ENCODE results near the gene MEGF6.

The MEGF6 gene

DNA sequence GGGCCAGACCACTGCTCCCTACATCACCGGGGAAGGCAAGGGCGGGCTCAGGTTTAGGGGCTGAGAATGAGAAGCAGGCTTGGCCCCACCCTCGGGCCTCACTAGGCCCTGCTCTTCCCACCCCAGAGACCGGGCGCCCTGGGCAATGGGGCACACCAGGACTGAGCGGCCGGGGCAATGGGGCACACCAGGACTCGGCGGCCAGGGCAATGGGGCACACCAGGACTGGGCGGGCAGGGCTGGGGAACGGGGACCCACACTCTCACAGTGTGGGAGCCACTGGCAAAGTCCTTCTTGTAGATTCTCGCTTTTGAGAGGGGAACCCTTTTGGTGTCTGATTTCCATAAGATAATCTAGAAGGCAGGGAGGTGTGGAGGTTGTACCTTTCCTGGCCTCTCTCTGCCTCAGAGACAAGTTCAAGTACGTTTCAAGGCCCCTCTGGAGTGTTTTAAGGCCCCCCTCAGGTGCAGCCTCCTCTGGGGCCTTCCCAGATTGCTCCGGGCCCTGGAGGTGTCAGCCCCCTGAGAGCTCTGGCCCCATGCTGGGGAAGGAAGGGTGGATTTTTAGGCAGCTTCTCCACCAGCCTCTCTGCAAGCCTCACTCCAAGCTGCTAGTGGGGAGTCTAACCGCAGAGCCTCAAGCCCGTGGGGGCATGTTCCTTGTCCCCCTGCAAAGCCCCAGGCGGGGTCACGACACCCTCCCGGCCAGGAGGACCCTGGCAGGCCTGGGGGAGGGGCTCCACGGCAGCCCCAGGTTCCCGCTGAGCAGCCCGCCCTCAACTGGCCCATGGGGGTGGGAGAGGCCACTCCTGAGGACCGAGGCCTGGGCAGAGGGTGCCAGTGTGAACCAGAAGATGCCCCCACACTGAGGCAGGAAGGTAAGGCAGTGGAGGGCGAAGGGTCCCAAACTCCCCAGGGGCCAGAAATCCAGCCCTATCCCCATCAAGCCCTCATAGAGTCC, 90.6 kb downstream of the MEGF6 start:
- no peak for DNase-seq (ENCODE audit: low read depth, low spot score)

DNA sequence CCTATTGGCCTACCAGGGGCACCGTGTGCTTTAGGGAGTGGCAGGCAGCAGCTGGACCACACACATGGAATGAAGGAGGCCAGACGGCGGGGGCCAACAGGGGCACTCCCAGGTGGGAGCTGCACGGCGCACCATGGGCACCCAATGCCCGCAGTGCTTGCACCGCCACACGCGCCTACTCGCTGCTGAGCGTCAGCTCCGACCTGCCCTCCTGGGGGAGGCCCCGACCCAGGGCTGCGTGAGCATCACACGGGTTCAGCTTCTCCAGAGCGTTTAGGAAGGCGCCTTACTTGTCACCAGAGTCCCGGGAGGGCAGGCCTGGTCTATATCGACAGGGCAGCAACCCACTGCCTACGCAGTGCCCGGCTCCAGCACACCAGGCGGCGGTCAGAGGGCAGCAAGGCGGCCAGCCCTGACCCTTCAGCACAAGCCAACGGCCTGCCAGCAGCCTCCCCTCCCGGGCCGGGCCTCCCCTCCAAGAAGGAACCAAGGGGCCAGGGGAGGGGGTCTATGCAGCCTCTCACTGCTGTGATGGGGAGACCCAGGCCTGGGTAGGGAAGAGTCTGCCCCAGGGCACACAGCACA, 91.9 kb downstream of the MEGF6 start:
- no peak for DNase-seq (ENCODE audit: low read depth, low spot score)

DNA sequence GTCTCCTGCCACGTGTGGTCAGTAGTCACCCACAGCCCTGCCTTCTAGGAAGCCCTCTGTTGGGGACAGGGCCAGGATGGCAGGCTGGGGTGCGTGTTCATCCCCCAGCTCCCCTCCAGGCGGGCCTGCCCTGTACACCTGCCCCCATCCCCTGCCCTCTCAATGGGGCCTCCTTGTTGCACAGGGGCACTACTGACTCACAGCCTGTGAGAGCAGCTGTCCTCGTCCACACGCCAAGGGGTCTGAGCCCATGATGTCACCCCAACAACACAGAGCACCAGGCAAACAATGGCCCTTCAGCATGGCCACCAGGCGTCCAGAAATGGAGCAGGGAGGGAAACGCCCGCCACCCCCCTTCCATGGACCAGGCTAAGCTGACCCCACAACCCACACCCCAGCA, 92.6 kb downstream of the MEGF6 start:
- DNase-seq (ENCODE audit: low read depth, low spot score) = no peak

DNA sequence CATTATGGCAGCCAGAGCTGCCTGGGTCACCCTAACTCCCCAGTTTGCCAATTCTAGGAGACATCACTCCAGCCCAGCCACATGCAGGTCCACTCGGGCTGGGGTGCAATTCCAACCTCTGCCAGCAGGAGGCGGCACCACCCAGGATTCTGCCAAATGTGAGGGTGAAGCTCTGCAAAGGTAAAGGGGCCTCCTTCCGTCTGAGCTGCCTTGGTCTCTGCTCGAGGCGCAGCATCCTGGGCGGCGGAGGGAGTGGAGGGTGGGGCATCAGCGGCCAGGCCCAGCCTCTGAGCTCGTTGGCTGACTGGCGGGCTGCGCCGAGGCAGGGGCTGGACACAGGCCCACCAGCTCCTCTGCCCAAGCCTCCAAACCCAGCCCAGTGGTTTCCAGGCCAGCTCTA, 93.1 kb downstream of the MEGF6 start:
- DNase-seq (ENCODE audit: low read depth, low spot score) = peak; percentile 80

DNA sequence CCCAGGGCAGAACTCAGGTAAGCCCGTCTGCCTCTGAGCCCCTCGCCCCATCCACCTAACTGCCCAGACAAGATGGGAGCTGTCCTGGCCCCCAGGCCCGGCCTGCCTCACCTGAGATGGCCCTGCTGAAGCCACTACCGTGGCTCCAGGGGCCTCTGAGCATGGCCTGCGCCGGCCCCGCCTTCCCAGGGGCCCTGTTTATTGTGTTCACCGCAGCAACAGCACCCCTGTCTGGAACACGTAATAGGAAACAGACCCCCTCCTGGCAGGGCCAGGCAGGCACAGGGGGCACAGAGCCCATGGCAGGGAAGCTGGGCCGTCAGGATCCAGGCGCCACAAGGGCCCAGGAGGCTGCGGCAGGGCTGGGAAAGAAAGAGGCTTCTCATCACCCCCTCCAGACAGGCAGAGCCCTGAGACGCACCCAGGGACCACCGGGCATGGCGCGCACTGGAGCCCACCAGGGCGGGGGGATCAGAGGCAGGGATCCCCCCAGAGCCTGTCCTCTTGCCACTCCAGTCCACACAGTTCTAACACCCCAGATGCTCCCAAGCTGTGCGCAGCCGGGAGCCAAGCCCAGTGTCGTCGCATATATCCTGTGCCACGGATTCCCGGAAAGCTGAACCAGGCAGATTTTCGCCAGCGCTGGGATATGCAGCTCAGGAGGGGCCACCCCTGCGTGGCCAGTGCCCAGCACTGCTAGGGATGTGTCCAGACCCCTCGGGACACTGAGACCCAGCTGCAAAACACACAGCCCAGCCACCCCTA, 94.2 kb downstream of the MEGF6 start:
- no peak for DNase-seq (ENCODE audit: low read depth, low spot score)

DNA sequence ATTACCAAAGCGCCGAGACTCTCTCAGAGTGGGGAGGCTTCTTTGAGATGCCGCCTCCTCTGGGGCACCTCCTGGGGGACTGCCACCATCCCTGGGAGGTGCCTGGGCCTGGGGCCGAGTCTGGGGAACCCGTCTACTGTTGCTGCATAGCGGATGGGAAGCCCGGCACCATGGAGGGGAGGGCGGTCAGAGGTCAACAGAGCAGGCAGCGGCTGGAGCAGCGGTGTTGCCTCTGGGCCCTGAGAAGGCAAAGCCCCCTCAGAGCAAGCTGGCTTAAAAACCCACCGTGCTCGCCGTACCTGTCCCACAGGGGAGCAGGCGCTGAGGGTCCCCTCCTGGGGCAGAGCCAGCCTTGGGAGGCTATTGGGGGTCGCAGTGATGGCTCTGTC, 94.8 kb downstream of the MEGF6 start:
- DNase-seq (ENCODE audit: low read depth, low spot score) = no peak

DNA sequence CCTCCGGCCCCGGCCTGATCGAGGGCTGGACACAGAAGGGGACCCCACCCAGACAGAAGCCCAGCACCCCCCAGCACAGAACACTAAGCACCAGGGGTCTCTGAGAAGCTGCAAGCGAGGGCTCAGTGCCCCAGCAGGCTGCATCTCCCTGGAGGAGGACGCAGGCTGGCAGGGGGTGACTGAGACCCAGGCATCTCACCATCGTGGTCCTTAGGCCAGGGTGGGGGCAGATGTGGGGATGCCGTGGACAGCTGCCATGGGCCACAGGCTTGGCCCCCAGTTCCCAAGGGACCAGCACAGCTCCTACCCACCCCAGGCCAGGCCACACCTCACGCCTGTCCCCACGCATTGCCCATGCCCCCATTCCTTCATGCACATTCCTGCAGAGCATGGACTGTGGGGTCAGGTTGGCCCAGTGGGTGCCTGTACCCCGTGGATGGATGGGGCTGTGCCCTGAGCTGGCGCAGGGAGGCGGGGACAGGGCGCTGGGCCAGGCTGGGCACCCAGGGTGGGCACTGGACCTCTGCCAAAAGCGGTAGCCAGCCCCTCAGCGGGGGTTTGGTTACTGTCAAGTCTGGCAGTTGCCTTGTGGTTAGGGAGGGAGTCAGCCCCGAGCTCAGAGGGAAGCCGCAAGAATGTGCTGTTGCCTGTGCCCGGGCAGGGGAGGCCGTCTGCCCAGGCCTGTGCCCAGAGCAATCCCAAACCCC, 95.4 kb downstream of the MEGF6 start:
- no peak for DNase-seq (ENCODE audit: low read depth, low spot score)

DNA sequence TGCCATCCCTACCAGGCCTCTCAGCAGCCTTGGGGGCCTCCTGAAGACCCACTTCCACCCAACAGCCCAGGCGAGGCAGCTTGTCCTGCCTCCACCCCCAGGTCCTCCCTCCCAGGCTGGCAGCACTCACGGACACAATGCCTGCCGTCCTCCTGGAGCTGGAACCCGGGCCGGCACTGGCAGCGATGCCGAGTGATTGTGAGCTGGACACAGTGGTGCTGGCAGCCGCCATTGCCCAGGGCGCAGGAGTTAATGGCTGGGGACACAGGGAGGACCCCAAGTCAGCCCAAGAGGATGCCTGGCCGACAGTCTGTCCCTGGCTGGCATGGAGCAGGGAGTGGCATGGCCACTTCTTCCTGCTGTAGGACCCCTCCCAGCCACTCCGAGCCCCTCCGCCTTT, 96.0 kb downstream of the MEGF6 start:
- no peak for DNase-seq (ENCODE audit: low read depth, low spot score)

DNA sequence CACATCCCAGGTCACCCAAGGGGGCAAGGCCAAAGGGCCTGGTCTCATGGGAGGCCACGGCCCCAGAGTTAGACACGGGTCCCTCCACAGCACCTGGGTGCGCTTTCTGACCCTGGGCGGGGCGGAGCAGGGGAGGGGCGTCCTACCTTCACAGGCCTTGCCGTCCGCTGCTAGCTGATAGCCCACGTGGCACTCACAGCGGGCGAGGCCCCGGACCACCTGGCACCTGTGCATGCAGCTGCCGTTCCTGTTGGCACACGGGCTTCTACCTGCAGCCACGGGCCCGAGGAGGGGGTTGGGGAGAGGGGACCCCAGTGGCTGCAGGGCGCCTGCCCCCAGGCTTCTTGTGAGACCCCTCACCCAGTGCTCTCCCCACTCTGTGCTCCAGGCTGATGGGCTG, 96.9 kb downstream of the MEGF6 start:
- DNase-seq (ENCODE audit: low read depth, low spot score) = no peak

DNA sequence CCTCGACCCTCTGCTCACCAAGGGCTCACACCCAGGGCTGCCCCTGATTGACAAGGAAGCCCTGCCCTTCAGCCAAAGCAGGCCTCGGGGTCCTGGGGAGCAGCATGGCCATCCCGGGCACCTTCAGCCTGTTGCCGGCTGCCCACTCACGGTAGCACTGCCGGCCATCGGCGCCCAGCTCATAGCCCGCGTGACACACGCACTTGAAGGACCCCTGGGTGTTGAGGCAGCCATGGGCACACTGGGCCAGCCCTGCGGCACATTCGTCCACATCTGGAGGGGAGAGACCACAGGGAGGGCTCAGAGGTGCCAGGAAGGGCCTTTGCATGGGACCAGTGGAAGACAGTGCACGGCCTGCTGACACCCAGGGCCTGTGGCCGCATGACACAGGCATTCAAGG, 99.5 kb downstream of the MEGF6 start:
- DNase-seq (ENCODE audit: low read depth, low spot score) = no peak

DNA sequence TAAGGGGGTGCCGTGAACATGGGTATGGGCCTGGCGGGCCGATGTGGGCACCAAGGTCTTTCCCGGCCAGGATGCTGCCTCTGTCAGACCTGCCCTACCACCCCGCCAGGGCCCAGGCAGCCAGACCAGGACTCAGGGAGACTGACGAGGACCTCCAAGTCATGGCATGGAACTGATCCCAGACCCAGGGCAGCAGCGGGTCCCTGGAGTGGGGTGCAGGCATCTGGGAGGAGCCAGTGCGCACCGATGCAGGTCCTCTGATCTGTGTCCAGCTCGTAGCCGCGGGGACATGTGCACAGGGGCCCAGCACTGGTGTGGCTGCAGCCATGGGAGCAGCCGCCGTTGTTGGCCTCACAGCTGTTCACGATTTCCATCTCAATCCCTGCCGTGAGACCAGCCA, 100.0 kb downstream of the MEGF6 start:
- DNase-seq (ENCODE audit: low read depth, low spot score) = no peak

DNA sequence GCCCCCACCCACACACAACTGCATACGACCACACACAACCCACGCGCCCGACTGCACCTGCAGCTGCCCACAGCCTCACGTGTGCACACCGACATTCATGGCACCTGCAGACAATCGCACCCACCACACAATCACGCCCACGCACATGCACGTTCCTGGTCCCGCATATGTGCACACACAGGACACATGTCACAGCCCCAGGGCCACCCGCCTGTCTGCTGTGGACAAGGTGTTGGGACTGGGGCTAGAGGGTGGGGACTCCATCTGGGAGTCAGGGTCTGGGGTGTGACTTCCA, 100.4 kb downstream of the MEGF6 start:
- DNase-seq (ENCODE audit: low read depth, low spot score) = no peak

DNA sequence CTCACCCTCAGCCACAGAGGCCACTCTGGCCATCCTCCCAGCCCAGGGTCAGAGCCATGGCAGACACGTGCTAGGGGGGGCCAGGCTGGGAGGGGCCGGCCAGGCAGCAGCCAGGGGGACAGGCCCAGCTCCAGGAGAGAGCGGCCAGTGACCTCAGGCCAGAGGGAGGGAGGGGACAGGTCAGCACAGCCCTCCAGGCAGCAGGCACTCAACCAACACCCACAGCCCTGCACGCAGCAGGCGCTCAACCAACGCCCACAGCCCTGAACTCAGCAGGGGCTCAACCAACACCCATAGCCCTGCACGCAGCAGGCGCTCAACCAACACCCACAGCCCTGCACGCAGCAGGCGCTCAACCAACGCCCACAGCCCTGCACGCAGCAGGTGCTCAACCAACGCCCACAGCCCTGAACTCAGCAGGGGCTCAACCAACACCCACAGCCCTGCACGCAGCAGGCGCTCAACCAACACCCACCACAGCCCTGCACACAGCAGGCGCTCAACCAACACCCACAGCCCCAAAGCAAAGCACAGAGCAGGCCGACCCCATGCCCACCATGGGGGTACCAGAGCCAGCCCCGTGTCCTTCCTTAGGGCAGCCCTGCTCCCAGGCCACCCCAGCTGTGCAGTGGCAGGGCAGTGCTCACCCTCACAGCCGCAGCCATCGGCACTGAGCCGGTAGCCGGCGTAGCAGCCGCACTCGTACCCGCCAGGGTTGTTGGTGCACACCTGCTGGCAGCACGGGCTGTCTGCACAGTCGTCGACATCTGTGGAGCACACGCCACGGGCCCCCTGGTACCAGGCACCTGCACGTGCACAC, 101.0 kb downstream of the MEGF6 start:
- DNase-seq (ENCODE audit: low read depth, low spot score) = no peak

DNA sequence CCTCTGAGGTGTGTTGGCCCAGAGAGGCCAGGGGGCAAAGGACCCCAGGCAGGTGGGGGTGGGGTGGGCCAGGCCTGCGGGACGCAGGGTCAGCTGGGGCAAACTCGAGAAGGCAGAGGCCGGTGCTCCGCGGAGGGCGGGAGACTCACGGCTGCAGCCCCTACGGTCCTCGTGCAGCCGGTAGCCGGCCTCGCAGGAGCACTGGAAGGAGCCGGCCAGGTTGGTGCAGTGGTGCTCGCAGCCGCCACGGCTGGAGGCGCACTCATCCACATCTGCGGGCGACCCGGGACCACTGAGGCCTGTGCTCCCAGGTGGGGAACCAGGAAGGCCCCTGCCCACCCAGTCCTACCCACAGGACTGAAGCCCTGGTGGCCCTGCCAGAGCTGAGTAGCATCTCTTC, 101.6 kb downstream of the MEGF6 start:
- no peak for DNase-seq (ENCODE audit: low read depth, low spot score)

DNA sequence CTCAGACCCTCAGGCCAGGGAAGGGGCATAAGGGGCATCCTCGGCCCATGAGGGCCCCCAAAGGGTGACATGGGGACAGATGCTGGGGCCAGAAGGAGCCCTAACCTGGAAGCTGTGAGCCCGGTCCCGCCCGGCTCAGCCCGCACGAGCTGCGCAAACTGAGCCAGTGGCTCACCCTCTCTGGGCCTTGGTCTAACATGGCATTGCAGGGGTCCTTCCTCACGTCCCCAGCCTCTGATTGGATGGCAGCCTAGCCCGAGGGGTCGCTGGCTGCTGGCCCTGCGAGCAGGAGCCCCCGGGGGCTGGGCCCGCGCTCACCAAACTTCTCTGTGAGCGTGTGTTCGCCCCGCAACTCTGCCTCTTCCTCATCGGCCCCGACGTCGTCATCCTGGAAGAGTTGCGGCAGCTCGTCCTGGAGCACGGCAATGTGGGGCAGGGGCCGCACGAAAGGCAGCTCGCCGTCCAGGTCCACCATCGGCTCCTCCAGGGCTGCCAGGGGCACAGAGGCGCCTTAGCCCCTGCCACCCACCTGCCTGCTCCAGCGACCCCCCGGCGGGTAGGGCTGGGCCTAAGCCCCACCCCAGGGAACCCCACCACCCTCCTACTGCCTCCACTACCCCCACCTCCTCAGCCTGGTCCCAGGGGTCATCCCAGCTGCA, 102.4 kb downstream of the MEGF6 start:
- no peak for DNase-seq (ENCODE audit: low read depth, low spot score)

DNA sequence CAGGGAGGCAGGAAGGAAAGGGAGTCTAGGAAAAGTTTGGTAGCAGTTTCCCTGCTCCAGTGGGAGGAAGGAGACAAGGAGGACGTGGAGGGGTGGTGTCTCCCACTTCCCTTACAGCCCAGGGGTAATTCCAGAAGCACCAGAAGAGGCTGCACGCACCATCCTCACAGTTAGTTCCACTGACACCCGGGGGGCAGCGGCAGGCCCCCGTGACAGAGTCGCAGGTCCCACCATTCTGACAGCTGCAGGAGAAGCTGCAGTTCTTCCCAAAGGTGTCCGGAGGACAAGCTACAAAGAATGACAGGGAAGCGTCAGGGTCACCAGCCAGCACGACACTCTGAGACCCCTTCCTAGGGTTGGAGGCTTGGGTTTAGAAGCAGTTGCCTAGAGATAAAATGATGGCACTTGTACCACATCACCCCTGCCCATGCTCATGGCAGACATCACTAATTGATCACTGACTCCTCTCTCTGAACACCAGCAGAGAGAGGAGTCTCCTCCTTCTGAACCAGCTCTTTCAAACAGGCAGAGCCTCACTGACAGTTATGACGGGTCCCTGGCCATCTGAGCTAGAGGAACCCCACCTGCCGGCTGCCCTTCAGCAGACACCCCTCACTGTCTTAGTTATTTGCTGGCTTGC, 103.6 kb downstream of the MEGF6 start:
- DNase-seq (ENCODE audit: low read depth, low spot score) = no peak

DNA sequence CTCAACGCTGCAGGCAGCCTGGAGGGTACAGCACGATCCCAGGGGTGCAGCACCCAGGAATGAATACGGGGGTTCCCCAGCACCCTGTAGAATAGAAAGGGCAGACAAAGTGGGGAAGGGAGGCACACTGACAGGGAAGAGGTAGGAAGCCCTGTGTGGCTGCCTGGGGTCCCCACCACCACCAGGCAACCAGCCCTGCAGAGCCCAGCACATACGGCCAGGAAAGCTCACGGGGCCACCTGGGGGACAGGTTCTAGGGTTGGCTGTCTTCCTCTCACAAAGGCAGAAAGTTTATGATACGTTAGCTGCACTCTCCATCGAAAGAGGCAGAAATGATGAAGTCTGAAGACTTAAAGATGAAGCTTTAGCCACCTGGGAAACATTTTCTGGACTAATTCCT, 104.4 kb downstream of the MEGF6 start:
- no peak for DNase-seq (ENCODE audit: low read depth, low spot score)

DNA sequence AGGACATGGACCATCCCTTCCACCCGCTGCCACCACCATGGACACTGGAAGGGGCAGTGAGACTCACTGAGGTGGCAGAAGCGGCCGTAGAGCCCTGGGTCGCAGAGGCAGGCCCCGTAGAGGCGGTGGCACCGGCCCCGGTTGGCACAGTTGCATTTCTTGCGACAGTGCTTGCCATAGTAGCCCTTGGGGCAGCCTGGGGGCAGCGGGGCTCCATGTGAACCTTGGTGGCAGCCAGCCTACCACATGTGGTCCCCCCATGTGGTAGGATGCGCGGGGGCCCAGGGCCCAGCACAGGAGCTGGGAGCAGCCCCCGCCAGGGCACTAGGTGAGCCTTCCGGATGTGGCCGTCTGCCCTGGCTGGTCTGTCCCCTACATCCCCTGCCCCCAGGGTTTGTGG, 105.3 kb downstream of the MEGF6 start:
- no peak for DNase-seq (ENCODE audit: low read depth, low spot score)

DNA sequence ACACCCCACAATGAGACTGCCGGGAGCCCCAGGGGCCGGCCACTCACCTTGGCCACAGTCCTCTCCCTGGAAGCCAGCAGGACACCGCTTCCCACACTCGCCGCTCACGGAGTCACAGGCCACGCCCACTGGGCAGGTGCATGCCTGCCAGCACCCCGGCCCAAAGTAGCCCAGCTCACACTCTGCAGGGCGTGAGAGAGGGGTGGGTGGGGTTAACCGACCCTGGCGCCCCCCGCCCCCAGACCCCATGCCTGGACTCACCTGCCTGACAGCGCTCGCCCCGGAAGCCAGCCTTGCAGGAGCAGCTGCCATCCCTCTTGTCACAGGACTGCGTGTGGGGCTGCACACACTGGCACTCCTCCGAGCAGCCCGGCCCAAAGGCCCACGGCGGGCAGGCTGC, 106.1 kb downstream of the MEGF6 start:
- DNase-seq (ENCODE audit: low read depth, low spot score) = no peak

DNA sequence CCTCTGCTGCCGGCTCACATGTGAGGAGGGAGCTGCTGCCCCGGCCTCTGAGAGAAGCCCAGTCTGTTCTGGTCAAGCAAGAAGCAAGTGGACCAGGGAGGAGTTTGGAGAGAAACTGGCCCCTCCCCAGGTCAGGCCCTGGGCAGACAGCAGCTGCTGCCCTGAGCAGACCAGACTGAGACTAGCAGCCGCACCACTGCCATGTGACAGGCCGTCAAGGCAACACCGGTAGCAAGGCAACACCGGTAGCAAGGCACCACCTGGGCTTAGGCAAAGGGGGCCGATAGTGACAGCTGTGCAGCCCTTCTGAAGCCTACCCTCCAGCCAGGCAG, 106.5 kb downstream of the MEGF6 start:
- DNase-seq (ENCODE audit: low read depth, low spot score) = no peak
